GM21360 (cell line): ENCODE results near the gene INO80.

Source experiments
- ATAC-seq: cut with Tn5 transposase; IDR thresholded peaks from one replicate; pipeline ENCODE4 v1.9.1; 2021; ENCODE audit warnings: mild to moderate bottlenecking, moderate library complexity; ENCODE audit not compliant: unreplicated experiment

The INO80 gene

GRCh38 chr15:40952901-40953712 is 163.0 kb downstream of the INO80 start, which contains the start of gene CHAC1:
Gene CHAC1, plus strand, starts transcription at chr15:40953471. Its CDS starts 113 bp downstream, at chr15:40953584.
- peak; percentile 83 for ATAC-seq

DNA sequence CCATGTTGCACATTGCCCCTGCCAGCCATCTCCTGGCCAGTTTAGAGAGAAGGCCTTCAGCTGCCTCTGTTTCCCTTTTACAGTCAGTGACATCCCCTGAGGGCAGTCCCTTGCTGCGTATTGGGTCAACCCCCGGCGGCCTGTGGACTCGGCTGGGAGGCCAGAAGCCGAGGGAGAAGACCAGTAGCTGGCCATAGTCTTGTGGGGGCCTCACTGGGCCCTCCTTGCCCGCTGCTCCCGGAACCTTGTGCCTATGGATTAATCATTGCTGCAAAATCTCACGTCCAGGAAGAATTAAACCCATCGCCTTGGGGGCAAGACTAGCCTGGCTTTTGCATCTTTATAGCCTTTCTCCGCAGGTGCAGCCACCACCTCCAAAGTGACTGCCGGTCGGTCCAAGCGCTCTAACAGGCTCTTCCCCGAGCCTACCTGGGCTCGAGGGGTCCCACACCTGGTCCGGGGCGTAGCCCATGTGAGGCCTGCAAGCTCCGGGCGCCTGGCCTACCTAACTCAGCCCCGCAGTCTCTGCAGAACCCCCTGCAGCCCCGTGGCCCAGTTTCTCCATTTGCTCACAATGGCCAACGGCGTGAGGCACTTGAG is 163.7 kb downstream of the INO80 start:
- no peak for ATAC-seq

- no peak for ATAC-seq
These were observed 164.3 kb downstream of the INO80 start for GRCh38 chr15:40951764-40952163.

- no peak for ATAC-seq
These were observed 166.3 kb downstream of the INO80 start for GRCh38 chr15:40949756-40950207.

DNA sequence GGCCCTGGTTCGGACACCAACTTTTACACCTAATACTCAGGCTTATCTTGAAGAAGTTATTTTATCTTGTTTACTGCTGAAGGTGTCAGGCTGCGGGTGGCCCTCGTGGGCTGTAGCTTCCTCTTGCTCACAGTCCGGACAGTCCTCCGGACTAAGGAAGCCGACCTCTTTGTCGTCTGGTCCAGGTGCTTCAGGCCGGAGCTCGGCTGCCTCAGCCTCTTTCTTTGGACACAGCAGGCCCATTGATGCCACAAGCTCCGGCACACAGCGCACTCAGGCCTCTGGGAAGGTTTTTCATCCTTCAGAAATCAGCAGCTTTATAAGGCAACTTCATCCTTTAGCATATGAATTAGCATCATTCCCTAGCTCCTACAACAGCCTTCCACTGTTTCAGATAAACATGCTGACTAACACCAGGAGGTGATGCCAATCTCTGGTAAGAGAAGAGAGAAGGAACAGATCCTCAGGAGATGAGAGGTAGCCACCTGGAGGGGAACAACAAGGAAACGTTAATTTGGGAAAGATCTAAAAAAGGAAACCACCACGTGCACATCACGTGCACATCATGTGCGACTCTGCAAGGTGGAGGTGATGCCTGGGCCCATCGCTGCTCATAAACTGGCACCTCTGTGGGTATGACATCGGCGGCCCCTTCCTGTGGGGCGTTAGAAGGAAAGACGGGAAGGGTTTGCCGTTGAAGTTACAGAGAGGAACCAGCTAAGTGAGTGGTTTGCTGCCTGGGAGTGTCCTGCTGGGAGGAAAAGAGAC is 167.2 kb downstream of the INO80 start:
- ATAC-seq: no peak

DNA sequence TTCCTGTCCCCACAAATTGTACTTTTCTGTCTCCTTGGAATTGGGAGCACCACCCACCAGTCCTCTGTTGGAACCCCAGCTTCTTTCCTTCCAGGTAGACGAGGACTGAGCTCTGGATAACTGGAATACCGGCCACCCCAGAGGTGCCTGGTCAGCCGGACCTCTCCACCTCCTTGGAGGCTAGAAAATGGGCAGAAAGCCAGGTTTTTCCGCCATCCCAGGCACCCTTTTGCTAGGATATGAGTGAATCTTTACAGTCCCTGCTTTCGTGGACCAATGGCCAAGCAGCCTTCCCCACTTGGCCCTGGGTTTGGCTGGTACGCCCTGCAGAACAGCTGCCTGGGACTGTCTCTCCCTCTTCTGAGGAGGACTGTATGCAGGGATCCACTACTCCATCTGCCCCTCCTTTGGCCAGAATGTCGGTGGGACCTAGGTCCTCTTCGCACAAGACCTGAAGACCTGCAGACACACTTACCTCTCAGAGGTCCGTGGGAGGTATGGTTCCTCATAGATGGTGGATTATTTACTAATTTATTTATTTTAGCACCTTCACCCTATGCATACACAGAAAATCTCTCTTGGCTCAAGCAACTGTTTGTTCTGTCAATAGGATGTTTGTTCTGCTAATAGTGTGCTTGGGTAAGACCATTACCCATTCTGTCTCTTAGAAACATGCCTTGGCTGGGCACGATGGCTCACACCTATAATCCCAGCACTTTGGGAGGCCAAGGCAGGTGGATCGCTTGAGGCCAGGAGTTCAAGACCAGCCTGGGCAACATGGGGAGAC is 171.4 kb downstream of the INO80 start:
- ATAC-seq: no peak

GRCh38 chr15:40943764-40944365 is 172.2 kb downstream of the INO80 start:
- ATAC-seq: no peak

DNA sequence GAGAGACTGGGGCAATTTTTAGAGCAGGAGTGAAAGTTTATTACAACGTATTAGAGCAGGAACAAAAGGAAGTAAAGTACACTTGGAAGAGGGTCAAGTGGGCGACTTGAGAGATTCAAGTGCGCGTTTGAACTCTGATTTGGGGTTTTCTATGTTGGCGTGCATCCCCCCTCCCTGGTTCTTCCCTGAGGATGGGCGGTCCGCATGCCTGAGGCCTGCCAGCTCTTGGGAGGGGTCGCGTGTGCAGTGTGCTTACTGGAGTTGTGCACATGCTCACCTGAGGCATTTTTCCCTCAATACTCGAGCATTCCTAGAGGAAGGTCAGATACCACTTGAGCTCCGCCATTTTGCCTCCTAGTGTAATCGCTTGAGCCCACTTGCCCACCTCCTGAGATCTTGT is 173.2 kb downstream of the INO80 start:
- no peak for ATAC-seq

DNA sequence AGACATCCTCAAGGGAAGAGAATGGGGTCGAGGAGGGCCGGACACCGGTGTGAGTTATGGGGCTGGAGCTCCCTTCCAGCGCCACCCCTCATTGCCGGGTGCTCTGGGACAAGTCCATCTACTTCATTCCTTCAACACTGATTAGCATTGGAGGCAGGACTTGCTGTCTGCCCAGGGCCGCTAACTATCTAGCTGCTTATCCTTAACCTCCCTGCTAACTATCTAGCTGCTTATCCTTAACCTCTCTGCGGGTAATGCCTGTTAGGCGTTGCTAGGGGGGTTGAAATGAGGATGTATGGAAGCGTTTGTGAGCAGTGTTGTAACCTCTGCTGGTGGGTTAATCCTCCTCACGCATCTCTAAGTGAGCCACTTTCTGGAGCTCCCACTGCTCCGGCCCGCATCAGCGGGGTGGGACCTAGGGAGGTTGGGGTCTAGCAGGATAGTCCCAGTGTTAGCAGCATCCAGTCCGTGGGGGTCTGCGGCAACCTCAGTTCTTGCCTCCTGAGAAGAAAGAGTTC is 173.7 kb downstream of the INO80 start:
- peak; percentile 10 for ATAC-seq

GRCh38 chr15:40941528-40942336 is 174.3 kb downstream of the INO80 start:
- ATAC-seq: peak; percentile 58

DNA sequence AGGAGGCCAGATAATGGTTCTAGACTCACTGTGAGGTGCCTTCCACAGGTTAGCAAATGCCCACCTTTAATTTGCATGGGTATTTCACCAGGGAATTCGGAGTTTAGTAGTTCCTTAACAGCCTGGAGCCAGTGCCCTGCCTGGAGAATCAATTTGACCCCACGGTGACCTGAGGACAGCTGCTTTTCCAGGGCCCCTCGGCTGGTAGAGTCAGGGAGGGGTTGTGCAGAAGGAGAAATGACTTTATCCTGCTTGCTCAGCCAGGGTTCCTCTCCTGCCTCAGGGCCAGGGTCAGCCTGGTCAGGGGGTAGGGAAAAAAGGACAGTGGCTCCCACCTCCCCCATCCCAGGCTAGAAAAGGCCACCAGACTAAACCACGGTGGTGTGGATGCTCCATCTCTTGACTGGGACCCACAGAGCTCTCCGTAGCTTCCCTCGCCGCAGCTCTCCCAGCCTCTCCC is 175.0 kb downstream of the INO80 start:
- no peak for ATAC-seq

- no peak for ATAC-seq
These were observed 175.7 kb downstream of the INO80 start for GRCh38 chr15:40940296-40940801.

GRCh38 chr15:40938536-40938870 is 177.6 kb downstream of the INO80 start:
- no peak for ATAC-seq

DNA sequence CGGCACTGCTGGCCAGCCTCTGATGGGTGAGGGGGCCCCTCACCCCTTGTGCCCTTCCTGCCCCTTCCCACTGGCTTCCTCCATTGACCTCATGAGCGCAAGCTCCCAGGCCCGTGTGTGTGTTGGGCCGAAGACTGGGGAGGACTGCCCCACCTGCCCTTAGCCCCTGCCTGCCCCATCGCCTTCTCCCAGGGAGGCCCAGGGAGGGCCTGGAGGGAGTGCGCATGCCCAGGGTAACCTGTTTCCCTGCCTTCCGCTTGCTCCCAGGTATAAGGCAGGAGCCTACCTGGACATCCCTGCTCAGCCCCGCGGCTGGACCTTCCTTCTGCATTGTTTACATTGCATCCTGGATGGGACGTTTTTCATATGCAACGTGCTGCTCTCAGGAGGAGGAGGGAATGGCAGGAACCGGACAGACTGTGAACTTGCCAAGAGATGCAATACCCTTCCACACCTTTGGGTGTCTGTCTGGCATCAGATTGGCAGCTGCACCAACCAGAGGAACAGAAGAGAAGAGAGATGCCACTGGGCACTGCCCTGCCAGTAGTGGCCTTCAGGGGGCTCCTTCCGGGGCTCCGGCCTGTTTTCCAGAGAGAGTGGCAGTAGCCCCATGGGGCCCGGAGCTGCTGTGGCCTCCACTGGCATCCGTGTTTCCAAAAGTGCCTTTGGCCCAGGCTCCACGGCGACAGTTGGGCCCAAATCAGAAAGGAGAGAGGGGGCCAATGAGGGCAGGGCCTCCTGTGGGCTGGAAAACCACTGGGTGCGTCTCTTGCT is 178.1 kb downstream of the INO80 start:
- ATAC-seq: no peak

GRCh38 chr15:40936709-40937666 is 179.1 kb downstream of the INO80 start:
- no peak for ATAC-seq

DNA sequence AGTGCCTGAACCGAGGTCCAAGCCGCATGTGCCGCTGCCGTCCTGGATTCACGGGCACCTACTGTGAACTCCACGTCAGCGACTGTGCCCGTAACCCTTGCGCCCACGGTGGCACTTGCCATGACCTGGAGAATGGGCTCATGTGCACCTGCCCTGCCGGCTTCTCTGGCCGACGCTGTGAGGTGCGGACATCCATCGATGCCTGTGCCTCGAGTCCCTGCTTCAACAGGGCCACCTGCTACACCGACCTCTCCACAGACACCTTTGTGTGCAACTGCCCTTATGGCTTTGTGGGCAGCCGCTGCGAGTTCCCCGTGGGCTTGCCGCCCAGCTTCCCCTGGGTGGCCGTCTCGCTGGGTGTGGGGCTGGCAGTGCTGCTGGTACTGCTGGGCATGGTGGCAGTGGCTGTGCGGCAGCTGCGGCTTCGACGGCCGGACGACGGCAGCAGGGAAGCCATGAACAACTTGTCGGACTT is 179.8 kb downstream of the INO80 start:
- ATAC-seq: no peak

DNA sequence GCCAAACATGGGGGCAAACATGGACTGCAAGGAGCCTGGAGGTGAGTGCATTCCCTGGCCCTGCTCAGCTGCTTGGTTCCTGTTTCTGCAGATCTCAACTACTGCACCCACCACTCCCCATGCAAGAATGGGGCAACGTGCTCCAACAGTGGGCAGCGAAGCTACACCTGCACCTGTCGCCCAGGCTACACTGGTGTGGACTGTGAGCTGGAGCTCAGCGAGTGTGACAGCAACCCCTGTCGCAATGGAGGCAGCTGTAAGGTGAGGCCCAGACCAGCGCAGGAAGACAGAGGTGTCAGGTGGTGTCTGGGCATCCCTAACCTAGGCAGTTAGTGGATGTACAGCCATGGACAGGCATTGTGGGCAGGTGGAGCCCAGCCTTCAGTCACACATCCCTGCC is 181.6 kb downstream of the INO80 start:
- ATAC-seq: no peak
